ENCODE results near the gene TIGD4. TPM values are rescaled to one million over a fixed set of nuclear protein-coding genes. Genes with fewer than 3 reads are reported as not detected.

TIGD4 gene
- total and polyA plus RNA-seq, 2 of the 8 experiments (the other 6 are each of a cell fraction or from before 2014, with no cell fraction given), result 0.42 to 2.3 TPM

DNA sequence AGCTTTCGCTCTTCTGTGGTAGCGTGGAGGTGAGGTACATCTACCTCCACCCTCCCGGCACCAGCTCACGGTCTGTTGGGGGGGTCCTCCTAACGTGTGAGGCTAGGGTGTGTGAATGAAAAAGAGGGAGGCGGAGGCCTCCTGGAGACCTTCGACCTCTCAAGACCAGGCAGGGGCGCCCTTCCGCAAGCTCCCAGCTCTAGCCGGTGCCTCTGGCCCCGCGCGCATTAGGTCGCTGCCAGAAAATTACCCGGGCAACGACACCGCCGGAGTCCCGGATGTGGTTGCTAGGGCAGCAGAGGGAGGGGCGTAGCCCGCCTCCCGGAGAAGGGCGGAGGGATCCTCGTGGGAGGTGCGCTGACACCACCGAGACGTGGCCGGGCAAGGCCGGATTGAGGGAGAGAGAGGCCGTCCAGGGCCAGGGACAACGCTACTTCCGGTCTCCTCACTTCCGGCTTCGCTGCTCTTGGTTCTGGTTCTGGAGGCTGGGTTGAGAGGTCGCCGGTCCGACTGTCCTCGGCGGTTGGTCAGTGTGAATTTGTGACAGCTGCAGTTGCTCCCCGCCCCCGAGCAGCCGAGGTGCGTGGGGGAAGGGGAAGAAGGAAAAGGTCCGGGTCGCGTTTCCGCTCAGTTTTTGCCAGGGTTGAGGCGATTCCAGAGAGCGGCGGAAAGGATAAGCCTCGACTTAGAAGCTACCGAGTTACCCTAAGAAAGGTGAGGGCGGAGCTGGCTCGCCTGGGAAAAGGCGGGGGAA is at the start of gene TIGD4, which contains the start of gene ARFIP1 (continued):
- TF ChIP-seq CTCF (IDR thresholded peaks at IDR 0.05; ENCODE audit: control extremely low read depth in 1 of 3, insufficient read depth in 1 of 3, low read depth in 1 of 3, low read length in 3 of 3), result peak; percentile 35 to 42 (median 41)
